H9 (cell line): ENCODE measurements around the gene CDH4. TPM values are rescaled to one million over a fixed set of nuclear protein-coding genes. Genes with fewer than 3 reads are reported as not detected.

Experiments used
- DNase-seq: peaks from one replicate; pipeline ENCODE4 v3.0.0-alpha.2; 2017
- H2AFZ ChIP-seq: one replicate; pipeline ENCODE4 v1.6.1; 2013; ENCODE audit warnings: mild to moderate bottlenecking, low read length, control low read depth, moderate library complexity
- H2AK5ac ChIP-seq: 2 replicates; pipeline ENCODE4 v1.6.1; 2013; ENCODE audit warnings: low read length, control low read depth, mixed read lengths; ENCODE audit not compliant: insufficient read length
- H2BK120ac ChIP-seq: one replicate; pipeline ENCODE4 v1.6.1; 2013; ENCODE audit warnings: low read depth, mild to moderate bottlenecking, low read length, control low read depth, inconsistent platforms; ENCODE audit not compliant: poor library complexity, severe bottlenecking
- H2BK12ac ChIP-seq: 2 replicates; pipeline ENCODE4 v1.6.1; 2013; ENCODE audit warnings: low read length, control low read depth, mixed read lengths, low read depth; ENCODE audit not compliant: insufficient read length
- H2BK15ac ChIP-seq: 2 replicates; pipeline ENCODE4 v1.6.1; 2013; ENCODE audit warnings: low read depth, low read length, control low read depth
- H2BK20ac ChIP-seq: one replicate; pipeline ENCODE4 v1.6.1; 2013; ENCODE audit warnings: low read depth, mild to moderate bottlenecking, low read length, control low read depth, inconsistent platforms; ENCODE audit not compliant: poor library complexity, severe bottlenecking
- H2BK5ac ChIP-seq: 2 replicates; pipeline ENCODE4 v1.6.1; 2013; ENCODE audit warnings: low read length, control low read depth, mixed read lengths; ENCODE audit not compliant: insufficient read length
- H3K14ac ChIP-seq: 2 replicates; pipeline ENCODE4 v1.6.1; 2013; ENCODE audit warnings: low read length, control low read depth; ENCODE audit not compliant: insufficient read depth
- H3K18ac ChIP-seq: 2 replicates; pipeline ENCODE4 v1.6.1; 2013; ENCODE audit warnings: low read depth, mild to moderate bottlenecking, mixed read lengths, low read length, control low read depth; ENCODE audit not compliant: insufficient read length
- H3K23ac ChIP-seq: 2 replicates; pipeline ENCODE4 v1.6.1; 2013; ENCODE audit warnings: low read length, control low read depth, mixed read lengths, low read depth; ENCODE audit not compliant: insufficient read length
- H3K23me2 ChIP-seq: 2 replicates; pipeline ENCODE4 v1.6.1; 2013; ENCODE audit warnings: low read depth, mild to moderate bottlenecking, mixed read lengths, low read length, control low read depth; ENCODE audit not compliant: insufficient read length, poor library complexity, severe bottlenecking
- H3K27ac ChIP-seq: 2 replicates; pipeline ENCODE4 v1.5.1; 2013; ENCODE audit warnings: low read length, control low read depth, mixed read lengths, low read depth; ENCODE audit not compliant: insufficient read length
- H3K27me3 ChIP-seq: 2 replicates; pipeline ENCODE4 v1.6.1; 2013; ENCODE audit warnings: low read length, control low read depth, inconsistent platforms; ENCODE audit not compliant: insufficient read depth
- H3K4ac ChIP-seq: 2 replicates; pipeline ENCODE4 v1.6.1; 2013; ENCODE audit warnings: low read depth, mild to moderate bottlenecking, control low read depth, inconsistent platforms, low read length, moderate library complexity
- H3K4me1 ChIP-seq: 2 replicates; pipeline ENCODE4 v1.6.1; 2013; ENCODE audit warnings: low read length, control low read depth, inconsistent platforms; ENCODE audit not compliant: insufficient read depth
- H3K4me2 ChIP-seq: 2 replicates; pipeline ENCODE4 v1.6.1; 2013; ENCODE audit warnings: low read length, control low read depth, mixed read lengths; ENCODE audit not compliant: insufficient read length, insufficient read depth
- H3K56ac ChIP-seq: 2 replicates; pipeline ENCODE4 v1.6.1; 2013; ENCODE audit warnings: low read depth, mild to moderate bottlenecking, mixed read lengths, low read length, control low read depth; ENCODE audit not compliant: insufficient read length
- H3K79me1 ChIP-seq: 2 replicates; pipeline ENCODE4 v1.6.1; 2013; ENCODE audit warnings: low read depth, mild to moderate bottlenecking, moderate library complexity, low read length, control low read depth, inconsistent platforms; ENCODE audit not compliant: insufficient read depth, poor library complexity, severe bottlenecking
- H3K79me2 ChIP-seq: 2 replicates; pipeline ENCODE4 v1.6.1; 2013; ENCODE audit warnings: low read length, control low read depth, inconsistent platforms; ENCODE audit not compliant: insufficient read depth
- H3K9ac ChIP-seq: 2 replicates; pipeline ENCODE4 v1.6.1; 2013; ENCODE audit warnings: low read length, control low read depth, mixed read lengths; ENCODE audit not compliant: insufficient read length; ENCODE audit errors: extremely low read depth
- H3K9me3 ChIP-seq: one replicate; pipeline ENCODE4 v1.6.1; 2013; ENCODE audit warnings: low read depth, low read length, inconsistent platforms; ENCODE audit not compliant: control insufficient read depth
- H3T11ph ChIP-seq: one replicate; pipeline ENCODE4 v1.6.1; 2013; ENCODE audit warnings: mild to moderate bottlenecking, low read length, control low read depth, inconsistent platforms
- H4K20me1 ChIP-seq: one replicate; pipeline ENCODE4 v1.6.1; 2013; ENCODE audit not compliant: control insufficient read depth, insufficient read length, insufficient read depth
- H4K5ac ChIP-seq: 2 replicates; pipeline ENCODE4 v1.6.1; 2013; ENCODE audit warnings: low read depth, mild to moderate bottlenecking, mixed read lengths, low read length, control low read depth; ENCODE audit not compliant: insufficient read length
- H4K8ac ChIP-seq: replicated peaks from 2 replicates; pipeline ENCODE4 v1.6.1; 2013; ENCODE audit warnings: low read length, control low read depth, mixed read lengths, low read depth; ENCODE audit not compliant: insufficient read length
- H4K91ac ChIP-seq: 2 replicates; pipeline ENCODE4 v1.6.1; 2013; ENCODE audit warnings: low read depth, mild to moderate bottlenecking, moderate library complexity, mixed read lengths, low read length, control low read depth; ENCODE audit not compliant: insufficient read length
- H3K27ac Mint-ChIP-seq, 3 experiments: 2 replicates in 2 of 3; 3 replicates in 1 of 3; pipeline ENCODE4 v1.8.0; 2020 to 2021; ENCODE audit warnings: mixed read lengths in 3 of 3, mild to moderate bottlenecking in 1 of 3, moderate library complexity in 1 of 3
- H3K27me3 Mint-ChIP-seq: 2 replicates; pipeline ENCODE4 v1.8.0; 2021; ENCODE audit warnings: low read depth, mild to moderate bottlenecking, moderate library complexity, mixed read lengths
- H3K36me3 Mint-ChIP-seq, 3 experiments: 2 replicates in 2 of 3; 3 replicates in 1 of 3; pipeline ENCODE4 v1.8.0; 2020 to 2021; ENCODE audit warnings: low read depth in 3 of 3, mixed read lengths in 3 of 3; ENCODE audit not compliant: insufficient read depth in 1 of 3
- H3K4me1 Mint-ChIP-seq, 2 experiments: 2 replicates each; pipeline ENCODE4 v1.8.0; 2020; ENCODE audit warnings: mixed read lengths in 2 of 2
- H3K4me3 Mint-ChIP-seq, 2 experiments: 2 replicates in 1 of 2; 3 replicates in 1 of 2; pipeline ENCODE4 v1.8.0; 2020 to 2021; ENCODE audit warnings: mild to moderate bottlenecking in 2 of 2, mixed read lengths in 2 of 2, moderate library complexity in 1 of 2
- H3K9me3 Mint-ChIP-seq, 2 experiments: 2 replicates in 1 of 2; 3 replicates in 1 of 2; pipeline ENCODE4 v1.8.0; 2020; ENCODE audit warnings: mild to moderate bottlenecking in 2 of 2, mixed read lengths in 2 of 2, moderate library complexity in 1 of 2
- WGBS: extraction: QIAGEN DNeasy Blood & Tissue Kit; methylation state at CpG from one replicate; pipeline ENCODE4 v1.1.7; 2013; ENCODE audit warnings: missing lambda C conversion rate, low lambda C conversion rate, mixed read lengths; ENCODE audit not compliant: insufficient read length; ENCODE audit errors: extremely low coverage; 5-methylcytosine and 5-hydroxymethylcytosine counted together
- total RNA-seq: library from RNA; stranded (reverse); gene quantifications from 2 replicates; pipeline ENCODE4 v1.2.1, GENCODE V29; 2021
- TF ChIP-seq, protein P1 (sequence below): fragments of 200-600 bp; sonication (generic); conservative IDR thresholded peaks from 3 replicates; pipeline ENCODE4 v1.8.0; 2021; ENCODE audit warnings: antibody characterized with exemption, mild to moderate bottlenecking

CDH4 gene
- total RNA-seq, 1 experiment from 2014 or later: 3.0 TPM

DNA sequence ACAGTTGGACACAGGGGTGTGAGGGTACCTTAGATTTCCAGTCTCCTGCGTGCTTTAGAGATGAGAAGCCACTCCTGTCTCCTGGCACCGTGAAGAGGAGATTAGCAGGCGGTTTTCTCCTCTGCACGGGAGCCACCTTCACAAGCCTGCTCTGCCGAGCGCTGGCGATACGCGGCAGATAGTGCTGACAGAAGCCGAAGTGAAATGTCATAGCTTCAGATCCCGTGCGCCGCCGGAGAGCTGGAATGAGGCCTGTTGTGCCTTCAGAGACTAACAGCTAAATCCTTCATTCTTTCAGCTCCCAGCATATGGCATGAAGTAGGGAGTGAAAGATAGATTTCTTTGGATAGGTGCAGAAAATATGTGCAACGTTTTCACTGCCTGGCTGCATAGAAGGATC lies 442.6 kb downstream of the CDH4 start:
- Histone ChIP-seq H3K9me3 (no peaks in the 10 kb centered on the region), H4K5ac (no peak overlapping the region), H3K9ac (no peak overlapping the region), H3K4ac (no peak overlapping the region), H2AFZ (no peak overlapping the region), H3K23ac (no peak overlapping the region), H4K20me1 (peaks cover 5% of the 10 kb centered on the region), H2BK120ac (no peak overlapping the region), H3K27ac (no peak overlapping the region), H3K4me2 (no peak overlapping the region), H2BK20ac (no peak overlapping the region), H3T11ph (no peak overlapping the region), H3K4me1 (no peaks in the 10 kb centered on the region), H3K79me2 (no peaks in the 10 kb centered on the region), H2BK12ac (no peak overlapping the region), H3K14ac (no peak overlapping the region; the same call in 1 of the 2 replicates), H2AK5ac (no peak overlapping the region), H4K91ac (no peak overlapping the region), H3K18ac (no peak overlapping the region), H3K23me2 (no peaks in the 10 kb centered on the region), H4K8ac (no peak overlapping the region), H2BK5ac (no peak overlapping the region), H3K56ac (no peak overlapping the region), H3K27me3 (no peaks in the 10 kb centered on the region; the same call in 1 of the 2 replicates), H3K79me1 (no peaks in the 10 kb centered on the region), H2BK15ac (no peak overlapping the region)
- H3K9me3 Mint-ChIP-seq: peaks cover 0 to 5% of the 10 kb centered on the region in 2 experiments; a peak in 3 of 5 replicates
- no peak overlapping the region for H3K27ac Mint-ChIP-seq
- WGBS: no CpG with 5 or more reads among the region's 15 CpGs
- no peaks in the 10 kb centered on the region for H3K4me1 Mint-ChIP-seq
- no peak overlapping the region for H3K4me3 Mint-ChIP-seq
- DNase-seq: no peak
- H3K36me3 Mint-ChIP-seq: peaks cover 0 to 3% (median 0%) of the 10 kb centered on the region in 3 experiments; a peak in 2 of 7 replicates
- H3K27me3 Mint-ChIP-seq: peaks cover 65% of the 10 kb centered on the region
- TF ChIP-seq, protein P1, sequence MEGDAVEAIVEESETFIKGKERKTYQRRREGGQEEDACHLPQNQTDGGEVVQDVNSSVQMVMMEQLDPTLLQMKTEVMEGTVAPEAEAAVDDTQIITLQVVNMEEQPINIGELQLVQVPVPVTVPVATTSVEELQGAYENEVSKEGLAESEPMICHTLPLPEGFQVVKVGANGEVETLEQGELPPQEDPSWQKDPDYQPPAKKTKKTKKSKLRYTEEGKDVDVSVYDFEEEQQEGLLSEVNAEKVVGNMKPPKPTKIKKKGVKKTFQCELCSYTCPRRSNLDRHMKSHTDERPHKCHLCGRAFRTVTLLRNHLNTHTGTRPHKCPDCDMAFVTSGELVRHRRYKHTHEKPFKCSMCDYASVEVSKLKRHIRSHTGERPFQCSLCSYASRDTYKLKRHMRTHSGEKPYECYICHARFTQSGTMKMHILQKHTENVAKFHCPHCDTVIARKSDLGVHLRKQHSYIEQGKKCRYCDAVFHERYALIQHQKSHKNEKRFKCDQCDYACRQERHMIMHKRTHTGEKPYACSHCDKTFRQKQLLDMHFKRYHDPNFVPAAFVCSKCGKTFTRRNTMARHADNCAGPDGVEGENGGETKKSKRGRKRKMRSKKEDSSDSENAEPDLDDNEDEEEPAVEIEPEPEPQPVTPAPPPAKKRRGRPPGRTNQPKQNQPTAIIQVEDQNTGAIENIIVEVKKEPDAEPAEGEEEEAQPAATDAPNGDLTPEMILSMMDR: no peak
